ENCODE data around the gene EP300.
A peak's percentile ranks its signal among the peaks of the same experiment; 100 is the strongest.

The EP300 gene

GRCh38 chr22:41193829-41194228 lies 101.4 kb downstream of the EP300 start:
- no peak for ATAC-seq
- TF ChIP-seq SNAI2 (CRISPR knock-in tag; IDR thresholded peaks at IDR 0.05) (no peak), PATZ1 (CRISPR knock-in tag; IDR thresholded peaks at IDR 0.05; ENCODE audit: borderline replicate concordance) (no peak), CSDC2 (CRISPR knock-in tag; IDR thresholded peaks at IDR 0.05) (no peak), OSR1 (CRISPR knock-in tag; IDR thresholded peaks at IDR 0.05) (no peak), ZC3H10 (CRISPR knock-in tag; IDR thresholded peaks at IDR 0.05) (no peak), ZFP30 (CRISPR knock-in tag; IDR thresholded peaks at IDR 0.05) (no peak), TSHZ2 (CRISPR knock-in tag; IDR thresholded peaks at IDR 0.05) (no peak), ZFP3 (CRISPR knock-in tag; IDR thresholded peaks at IDR 0.05) (no peak), ISL1 (CRISPR knock-in tag; IDR thresholded peaks at IDR 0.05) (no peak), ARNTL (CRISPR knock-in tag; IDR thresholded peaks at IDR 0.05; ENCODE audit: borderline replicate concordance, low read depth) (no peak), ESRRG (CRISPR knock-in tag; IDR thresholded peaks at IDR 0.05) (no peak), ZNF565 (CRISPR knock-in tag; conservative IDR thresholded peaks at IDR 0.05; ENCODE audit: low read depth) (no peak), ZNF8 (CRISPR knock-in tag; IDR thresholded peaks at IDR 0.05) (no peak), TCF4 (CRISPR knock-in tag; IDR thresholded peaks at IDR 0.05; ENCODE audit: borderline replicate concordance) (no peak), CSRNP3 (CRISPR knock-in tag; IDR thresholded peaks at IDR 0.05) (no peak), BACH2 (CRISPR knock-in tag; IDR thresholded peaks at IDR 0.05; ENCODE audit: borderline replicate concordance) (no peak), POU6F1 (CRISPR knock-in tag; IDR thresholded peaks at IDR 0.05; ENCODE audit: borderline replicate concordance, low read depth) (no peak), GLIS3 (CRISPR knock-in tag; IDR thresholded peaks at IDR 0.05) (no peak), RARB (CRISPR knock-in tag; IDR thresholded peaks at IDR 0.05) (no peak), CREB5 (CRISPR knock-in tag; IDR thresholded peaks at IDR 0.05; ENCODE audit: low read depth) (no peak)

GRCh38 chr22:41197038-41197972 lies 104.9 kb downstream of the EP300 start:
- peak; percentile 87 for ATAC-seq
- TF ChIP-seq OSR1 (CRISPR knock-in tag; IDR thresholded peaks at IDR 0.05) (no peak), CREB5 (CRISPR knock-in tag; IDR thresholded peaks at IDR 0.05; ENCODE audit: low read depth) (no peak), POU6F1 (CRISPR knock-in tag; IDR thresholded peaks at IDR 0.05; ENCODE audit: borderline replicate concordance, low read depth) (no peak), TOX (CRISPR knock-in tag; IDR thresholded peaks at IDR 0.05; ENCODE audit: borderline replicate concordance) (no peak), ISL1 (CRISPR knock-in tag; IDR thresholded peaks at IDR 0.05) (no peak), RARB (CRISPR knock-in tag; IDR thresholded peaks at IDR 0.05) (no peak), BACH2 (CRISPR knock-in tag; IDR thresholded peaks at IDR 0.05; ENCODE audit: borderline replicate concordance) (no peak), CSRNP3 (CRISPR knock-in tag; IDR thresholded peaks at IDR 0.05) (no peak), ZC3H10 (CRISPR knock-in tag; IDR thresholded peaks at IDR 0.05) (no peak), ZFP3 (CRISPR knock-in tag; IDR thresholded peaks at IDR 0.05) (no peak), ZNF8 (CRISPR knock-in tag; IDR thresholded peaks at IDR 0.05) (no peak), GLIS3 (CRISPR knock-in tag; IDR thresholded peaks at IDR 0.05) (no peak), PPARA (CRISPR knock-in tag; IDR thresholded peaks at IDR 0.05; ENCODE audit: borderline replicate concordance) (no peak)

Data from SK-N-SH treated with all-trans-retinoic acid at 6 μM for 48 hours (cell line).